Mesothelial cell of epicardium (in vitro differentiated cells): Measurements from ENCODE around the gene ZNF30. TPM values are rescaled to one million over a fixed set of nuclear protein-coding genes. Genes with fewer than 3 reads are reported as not detected.
"Not testable (repeated sequence)": the region's sequence is repeated elsewhere in the genome, so short reads cannot be mapped to it uniquely, and the experiment has no call there.

Source experiments
- DNase-seq, 2 experiments: peaks; one replicate each; pipeline ENCODE4 v3.0.0; 2021; ENCODE audit warnings: low spot score in 2 of 2; ENCODE audit not compliant: unreplicated experiment in 2 of 2
- H3K27ac Mint-ChIP-seq: 2 replicates; pipeline ENCODE4 v1.8.0; 2021; ENCODE audit warnings: mixed read lengths
- H3K27me3 Mint-ChIP-seq: 2 replicates; pipeline ENCODE4 v1.8.0; 2021; ENCODE audit warnings: low read depth, mixed read lengths
- H3K36me3 Mint-ChIP-seq: 2 replicates; pipeline ENCODE4 v1.8.0; 2021; ENCODE audit warnings: mixed read lengths
- H3K4me1 Mint-ChIP-seq: 2 replicates; pipeline ENCODE4 v1.8.0; 2021; ENCODE audit warnings: mixed read lengths
- H3K4me3 Mint-ChIP-seq: 2 replicates; pipeline ENCODE4 v1.8.0; 2021; ENCODE audit warnings: mild to moderate bottlenecking, moderate library complexity, mixed read lengths
- H3K9me3 Mint-ChIP-seq: 2 replicates; pipeline ENCODE4 v1.8.0; 2021; ENCODE audit warnings: mixed read lengths
- total RNA-seq: library from RNA; stranded (reverse); gene quantifications from 3 replicates; pipeline ENCODE4 v1.2.1, GENCODE V29; 2021
- TF ChIP-seq, protein P1 (sequence below): fragments of 200-600 bp; sonication (generic); IDR thresholded peaks from one replicate; pipeline ENCODE4 v1.5.0; 2021; ENCODE audit warnings: antibody characterized with exemption; ENCODE audit not compliant: unreplicated experiment

The ZNF30 gene
- total RNA-seq, 1 donor from 2014 or later: 5.8 TPM

DNA sequence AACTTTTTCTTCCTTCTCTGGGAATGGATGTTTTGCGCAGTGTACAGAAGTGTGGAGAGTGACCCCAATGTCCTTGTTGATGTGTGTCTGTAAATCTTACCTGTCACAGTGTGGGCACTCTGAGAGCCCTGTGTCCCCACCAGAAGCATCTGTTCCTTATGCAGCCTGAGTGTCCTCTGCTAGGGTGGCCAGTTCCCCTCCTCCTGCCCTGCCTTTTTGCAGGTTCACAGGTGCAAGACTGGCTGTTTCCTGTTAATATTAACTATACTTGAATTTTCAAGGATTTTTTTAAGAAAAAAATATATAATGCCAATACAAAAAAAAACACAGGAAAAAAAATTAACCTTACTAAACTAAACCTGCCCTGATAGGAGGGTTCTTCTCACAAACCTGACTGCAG is 61.4 kb downstream of the ZNF30 start:
- Mint-ChIP-seq H3K4me1 (peaks cover 8% of the 10 kb centered on the region), H3K9me3 (peaks cover 8% of the 10 kb centered on the region), H3K27ac (no peak overlapping the region), H3K27me3 (peaks cover 10% of the 10 kb centered on the region), H3K4me3 (no peak overlapping the region), H3K36me3 (no peaks in the 10 kb centered on the region)
- no peak for DNase-seq
- TF ChIP-seq, protein P1, sequence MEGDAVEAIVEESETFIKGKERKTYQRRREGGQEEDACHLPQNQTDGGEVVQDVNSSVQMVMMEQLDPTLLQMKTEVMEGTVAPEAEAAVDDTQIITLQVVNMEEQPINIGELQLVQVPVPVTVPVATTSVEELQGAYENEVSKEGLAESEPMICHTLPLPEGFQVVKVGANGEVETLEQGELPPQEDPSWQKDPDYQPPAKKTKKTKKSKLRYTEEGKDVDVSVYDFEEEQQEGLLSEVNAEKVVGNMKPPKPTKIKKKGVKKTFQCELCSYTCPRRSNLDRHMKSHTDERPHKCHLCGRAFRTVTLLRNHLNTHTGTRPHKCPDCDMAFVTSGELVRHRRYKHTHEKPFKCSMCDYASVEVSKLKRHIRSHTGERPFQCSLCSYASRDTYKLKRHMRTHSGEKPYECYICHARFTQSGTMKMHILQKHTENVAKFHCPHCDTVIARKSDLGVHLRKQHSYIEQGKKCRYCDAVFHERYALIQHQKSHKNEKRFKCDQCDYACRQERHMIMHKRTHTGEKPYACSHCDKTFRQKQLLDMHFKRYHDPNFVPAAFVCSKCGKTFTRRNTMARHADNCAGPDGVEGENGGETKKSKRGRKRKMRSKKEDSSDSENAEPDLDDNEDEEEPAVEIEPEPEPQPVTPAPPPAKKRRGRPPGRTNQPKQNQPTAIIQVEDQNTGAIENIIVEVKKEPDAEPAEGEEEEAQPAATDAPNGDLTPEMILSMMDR: no peak

DNA sequence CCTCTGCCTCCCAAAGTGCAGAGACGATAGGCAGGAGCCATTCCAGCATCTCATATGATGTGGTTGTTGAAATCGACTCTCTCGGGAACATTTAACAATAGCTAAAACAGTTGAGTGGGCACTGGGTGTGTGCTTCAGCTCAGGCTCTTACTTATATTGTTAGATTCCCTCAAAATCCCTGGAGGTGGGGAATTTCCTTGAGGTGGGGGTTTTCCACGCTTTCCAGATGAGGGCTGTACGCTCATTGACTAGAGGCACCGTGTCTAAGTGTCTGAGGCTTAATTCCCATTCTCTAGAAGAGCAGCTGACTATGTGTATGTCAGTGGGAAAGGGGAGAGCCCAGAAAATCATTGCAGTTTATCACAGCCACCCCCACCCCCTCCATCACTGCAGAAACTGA is 62.6 kb downstream of the ZNF30 start:
- Mint-ChIP-seq H3K27me3 (peaks cover 10% of the 10 kb centered on the region), H3K27ac (no peak overlapping the region), H3K4me1 (peaks cover 8% of the 10 kb centered on the region), H3K36me3 (no peaks in the 10 kb centered on the region), H3K4me3 (no peak overlapping the region), H3K9me3 (peaks cover 5% of the 10 kb centered on the region)
- no peak for DNase-seq
- TF ChIP-seq, protein P1: no peak

DNA sequence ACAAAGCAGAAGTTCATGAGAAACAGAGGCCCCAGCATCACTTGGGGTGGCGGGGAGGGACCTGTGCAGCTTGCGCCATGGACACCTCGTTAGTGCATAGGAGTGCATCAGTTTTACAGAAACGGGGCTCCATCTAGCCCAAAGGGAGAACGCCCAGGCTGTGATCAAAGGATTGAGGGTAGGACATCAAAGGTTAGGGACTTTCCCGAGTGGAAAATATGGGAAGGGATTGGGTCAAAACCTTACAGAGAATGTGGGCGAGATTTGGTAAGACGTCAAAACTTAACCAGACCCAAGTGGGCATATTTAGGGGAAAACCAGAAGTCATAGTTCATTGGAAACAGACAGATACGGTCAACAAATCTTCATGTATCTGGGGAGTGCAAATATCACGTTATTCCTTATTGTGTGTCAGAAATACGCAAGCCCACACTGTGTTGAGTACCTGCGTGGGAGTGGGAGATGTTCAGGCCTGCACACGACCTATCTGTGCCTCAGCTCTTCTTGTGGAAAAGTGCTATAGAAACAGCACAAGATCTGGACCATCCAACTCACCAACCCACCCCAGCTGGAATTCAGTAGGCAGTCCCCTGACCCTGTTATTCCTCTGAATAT is 64.0 kb downstream of the ZNF30 start:
- DNase-seq: no peak

GRCh38 chr19:34991542-34992333 is 65.0 kb downstream of the ZNF30 start:
- H3K27ac Mint-ChIP-seq: no peak overlapping the region
- no peak overlapping the region for H3K4me3 Mint-ChIP-seq
- no peaks in the 10 kb centered on the region for H3K9me3 Mint-ChIP-seq
- H3K4me1 Mint-ChIP-seq: no peaks in the 10 kb centered on the region
- H3K27me3 Mint-ChIP-seq: peaks cover 8% of the 10 kb centered on the region
- TF ChIP-seq, protein P1: no peak
- no peaks in the 10 kb centered on the region for H3K36me3 Mint-ChIP-seq
- no peak for DNase-seq

More for the DNA sequence above, 64.0 kb downstream of the ZNF30 start:
- Mint-ChIP-seq H3K4me1 (peaks cover 2% of the 10 kb centered on the region), H3K4me3 (no peak overlapping the region), H3K27ac (no peak overlapping the region), H3K27me3 (peaks cover 8% of the 10 kb centered on the region), H3K36me3 (no peaks in the 10 kb centered on the region), H3K9me3 (no peaks in the 10 kb centered on the region)
- TF ChIP-seq, protein P1: no peak

GRCh38 chr19:34992582-34992981 is 65.9 kb downstream of the ZNF30 start:
- not testable (repeated sequence) for DNase-seq, H3K36me3 Mint-ChIP-seq, H3K27me3 Mint-ChIP-seq, H3K4me3 Mint-ChIP-seq, H3K27ac Mint-ChIP-seq, H3K9me3 Mint-ChIP-seq, H3K4me1 Mint-ChIP-seq

DNA sequence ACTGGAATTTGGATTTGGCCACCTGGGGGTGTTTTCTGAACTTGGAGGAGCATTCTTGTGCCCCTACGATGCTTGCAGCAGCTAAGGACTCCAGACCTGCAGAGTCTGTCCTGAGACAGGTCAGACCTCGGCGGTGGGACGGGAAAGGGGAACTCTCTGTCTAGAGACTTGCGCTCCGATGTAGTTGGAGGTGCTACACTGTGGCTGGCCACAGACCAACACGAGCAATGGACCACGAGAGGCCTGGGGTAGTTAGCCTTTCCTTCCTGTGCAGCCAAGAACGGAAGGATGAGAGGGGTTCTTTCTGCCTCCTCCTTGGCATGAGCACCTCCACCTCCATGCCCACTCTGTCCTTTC is 67.6 kb downstream of the ZNF30 start:
- TF ChIP-seq, protein P1: no peak
- Mint-ChIP-seq H3K9me3 (no peaks in the 10 kb centered on the region), H3K27me3 (peaks cover 3% of the 10 kb centered on the region), H3K4me1 (peaks cover 14% of the 10 kb centered on the region), H3K4me3 (no peak overlapping the region), H3K36me3 (no peaks in the 10 kb centered on the region), H3K27ac (no peak overlapping the region)
- DNase-seq: no peak

Other genes starting within 250 kb of the ZNF30 start
- 1.0 to 1.3 TPM (median 1.1 TPM) in 3 replicates for gene SCGB2B2, start 249.7 kb upstream of the ZNF30 start, total RNA-seq
- 41.0 to 43.8 TPM (median 43.1 TPM) in 3 replicates for gene ZNF302, start 249.2 kb upstream of the ZNF30 start, total RNA-seq
- 7.3 to 7.5 TPM (median 7.3 TPM) in 3 replicates for gene ZNF181, start 192.7 kb upstream of the ZNF30 start, total RNA-seq
- gene ZNF599, start 153.7 kb upstream of the ZNF30 start, total RNA-seq: 7.7 to 8.7 TPM (median 7.9 TPM) in 3 replicates
- gene ZNF792, start 37.3 kb downstream of the ZNF30 start, total RNA-seq: 9.2 to 9.6 TPM (median 9.3 TPM) in 3 replicates
- 123 to 130 TPM (median 129 TPM) in 3 replicates for gene GRAMD1A, start 73.4 kb downstream of the ZNF30 start, total RNA-seq
- 2.2 to 2.8 TPM (median 2.7 TPM) in 3 replicates for gene SCN1B, start 103.6 kb downstream of the ZNF30 start, total RNA-seq
- 20.3 to 22.9 TPM (median 21.3 TPM) in 3 replicates for gene HPN, start 114.8 kb downstream of the ZNF30 start, total RNA-seq
- gene FXYD3, start 188.9 kb downstream of the ZNF30 start, total RNA-seq: 5.5 to 8.3 TPM (median 6.6 TPM) in 3 replicates
- 1.1 to 2.0 TPM (median 1.4 TPM) in 3 replicates for gene LGI4, start 208.2 kb downstream of the ZNF30 start, total RNA-seq
- gene FXYD1, start 211.9 kb downstream of the ZNF30 start, total RNA-seq: 2.8 to 4.3 TPM (median 3.6 TPM) in 3 replicates
- 0.41 to 1.3 TPM (median 0.69 TPM) in 3 replicates for gene FXYD7, start 216.4 kb downstream of the ZNF30 start, total RNA-seq
- gene FXYD5, start 227.8 kb downstream of the ZNF30 start, total RNA-seq: 23.1 to 27.0 TPM (median 24.7 TPM) in 3 replicates